Esophagus squamous epithelium (tissue), 5 donors: ENCODE results near the gene CSNK2B. TPM values are rescaled to one million over a fixed set of nuclear protein-coding genes. Genes with fewer than 3 reads are reported as not detected.

ENCODE experiments used
- DNase-seq: peaks from one replicate; lab custom pipeline; 2025; lab: John Stamatoyannopoulos, UW
- H3K27ac ChIP-seq, 4 donors: fragments of 200-600 bp; sonication (generic); one replicate each; pipeline ENCODE4 v1.5.1; 2016 to 2019; ENCODE audit warnings: mild to moderate bottlenecking in 1 of 4
- H3K27me3 ChIP-seq, 4 donors: fragments of 200-600 bp; sonication (generic); 1 replicate in 3 of 4; 2 replicates in 1 of 4; pipeline versions ENCODE4 v1.5.1 to v1.6.0; 2017 to 2021; ENCODE audit warnings: antibody characterized with exemption in 1 of 4
- H3K36me3 ChIP-seq, 3 donors: fragments of 200-600 bp; sonication (generic); one replicate each; pipeline ENCODE4 v1.5.1; 2016 to 2019
- H3K4me1 ChIP-seq, 3 donors: fragments of 200-600 bp; sonication (generic); one replicate each; pipeline ENCODE4 v1.5.1; 2017 to 2019
- H3K4me3 ChIP-seq, 4 donors: fragments of 200-600 bp; sonication (generic); 1 replicate in 3 of 4; 2 replicates in 1 of 4; pipeline ENCODE4 v1.5.1; 2016 to 2019; ENCODE audit warnings: mild to moderate bottlenecking in 2 of 4, moderate library complexity in 1 of 4
- H3K9me3 ChIP-seq, 3 donors: fragments of 200-600 bp; sonication (generic); one replicate each; pipeline ENCODE4 v1.5.1; 2016 to 2019
- POLR2A ChIP-seq, 4 donors: fragments of 450-650 bp; IDR thresholded peaks; one replicate each; pipeline ENCODE4 v1.6.1; 2017; ENCODE audit warnings: antibody characterized with exemption in 4 of 4, mild to moderate bottlenecking in 4 of 4, moderate library complexity in 3 of 4
- WGBS, 2 donors: methylation state at CpG; one replicate each; pipeline ENCODE4 v1.1.5; 2018; 5-methylcytosine and 5-hydroxymethylcytosine counted together
- intact Hi-C: fragments of 100-400 bp; cut with DNase I; formaldehyde crosslinking; loops from one replicate; pipeline ENCODE4 v1.15.0; 2022
- total RNA-seq, 4 donors: library from RNA; depleted of rRNA; stranded (reverse); fragments of >200 nt; gene quantifications; one replicate each; pipeline ENCODE4 v1.1.0, GENCODE V29; 2016
- TF ChIP-seq, protein P1 (sequence below), 6 experiments: fragments of 450-650 bp in 4 of 6; fragments of 200-600 bp in 2 of 6; sonication (generic) in 2 of 6; IDR thresholded peaks; one replicate each; pipeline ENCODE4 v1.5.1; 2016 to 2019; ENCODE audit warnings: antibody characterized with exemption in 6 of 6, mild to moderate bottlenecking in 4 of 6, moderate library complexity in 4 of 6
- donor health status: DM: yes; HTN: yes; CAD: no.

The CSNK2B gene
- total RNA-seq, 4 donors from 2014 or later = 155 to 204 (median 186) TPM

- DNase-seq = peak; percentile 61
- H3K27me3 ChIP-seq = no peaks in the 10 kb centered on the region
- H3K4me1 ChIP-seq = peaks cover 12 to 43% (median 32%) of the 10 kb centered on the region in 3 donors
- TF ChIP-seq POLR2A (IDR thresholded peaks at IDR 0.05) = peak in 3 of 4 donors; percentile 7 to 80 (median 68)
- TF ChIP-seq, protein P1, sequence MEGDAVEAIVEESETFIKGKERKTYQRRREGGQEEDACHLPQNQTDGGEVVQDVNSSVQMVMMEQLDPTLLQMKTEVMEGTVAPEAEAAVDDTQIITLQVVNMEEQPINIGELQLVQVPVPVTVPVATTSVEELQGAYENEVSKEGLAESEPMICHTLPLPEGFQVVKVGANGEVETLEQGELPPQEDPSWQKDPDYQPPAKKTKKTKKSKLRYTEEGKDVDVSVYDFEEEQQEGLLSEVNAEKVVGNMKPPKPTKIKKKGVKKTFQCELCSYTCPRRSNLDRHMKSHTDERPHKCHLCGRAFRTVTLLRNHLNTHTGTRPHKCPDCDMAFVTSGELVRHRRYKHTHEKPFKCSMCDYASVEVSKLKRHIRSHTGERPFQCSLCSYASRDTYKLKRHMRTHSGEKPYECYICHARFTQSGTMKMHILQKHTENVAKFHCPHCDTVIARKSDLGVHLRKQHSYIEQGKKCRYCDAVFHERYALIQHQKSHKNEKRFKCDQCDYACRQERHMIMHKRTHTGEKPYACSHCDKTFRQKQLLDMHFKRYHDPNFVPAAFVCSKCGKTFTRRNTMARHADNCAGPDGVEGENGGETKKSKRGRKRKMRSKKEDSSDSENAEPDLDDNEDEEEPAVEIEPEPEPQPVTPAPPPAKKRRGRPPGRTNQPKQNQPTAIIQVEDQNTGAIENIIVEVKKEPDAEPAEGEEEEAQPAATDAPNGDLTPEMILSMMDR (IDR thresholded peaks at IDR 0.05) = no peak
- no peaks in the 10 kb centered on the region for H3K9me3 ChIP-seq
- H3K36me3 ChIP-seq = peaks cover 14 to 67% (median 22%) of the 10 kb centered on the region in 3 donors
- 9% methylated on average over 36 of the region's 37 CpGs for WGBS, 2 donors
- H3K4me3 ChIP-seq = peak overlapping the region; percentile 59 to 95 (median 78)
- intact Hi-C loops = no loop called here
- peak overlapping the region; percentile 94 to 100 (median 99) for H3K27ac ChIP-seq
Measured at GRCh38 chr6:31652925-31653724, 12.8 kb upstream of the CSNK2B start.

- Histone ChIP-seq H3K4me3 (no peak overlapping the region), H3K27me3 (no peaks in the 10 kb centered on the region), H3K36me3 (peaks cover 4 to 61% (median 8%) of the 10 kb centered on the region in 3 donors), H3K9me3 (no peaks in the 10 kb centered on the region), H3K4me1 (peaks cover 26 to 59% (median 48%) of the 10 kb centered on the region in 3 donors), H3K27ac (no peak overlapping the region)
- TF ChIP-seq, protein P1 (IDR thresholded peaks at IDR 0.05) = no peak
- no peak for TF ChIP-seq POLR2A (IDR thresholded peaks at IDR 0.05)
- DNase-seq = no peak
- intact Hi-C loops = no loop called here
- WGBS, 2 donors = 74 to 87% methylated on average over 6 to 8 of the region's 8 CpGs
Measured at GRCh38 chr6:31654574-31655348, 11.1 kb upstream of the CSNK2B start.

- intact Hi-C loops = no loop called here
- no peak for TF ChIP-seq POLR2A (IDR thresholded peaks at IDR 0.05)
- TF ChIP-seq, protein P1 (IDR thresholded peaks at IDR 0.05) = no peak
- H3K4me1 ChIP-seq = peaks cover 26 to 56% (median 41%) of the 10 kb centered on the region in 3 donors
- no peaks in the 10 kb centered on the region for H3K9me3 ChIP-seq
- peaks cover 4 to 53% (median 8%) of the 10 kb centered on the region in 3 donors for H3K36me3 ChIP-seq
- DNase-seq = no peak
- H3K27me3 ChIP-seq = no peaks in the 10 kb centered on the region
- H3K27ac ChIP-seq = no peak within 1 kb of the TSS
- WGBS, 2 donors = 85 to 90% methylated on average over 8 of the region's 8 CpGs
- H3K4me3 ChIP-seq = no peak within 1 kb of the TSS
Measured at GRCh38 chr6:31655349-31656237, 10.3 kb upstream of the CSNK2B start, which contains the start of gene APOM. Gene APOM (plus strand): TSS chr6:31655894. CDS start chr6:31655967, 73 bp downstream.

DNA sequence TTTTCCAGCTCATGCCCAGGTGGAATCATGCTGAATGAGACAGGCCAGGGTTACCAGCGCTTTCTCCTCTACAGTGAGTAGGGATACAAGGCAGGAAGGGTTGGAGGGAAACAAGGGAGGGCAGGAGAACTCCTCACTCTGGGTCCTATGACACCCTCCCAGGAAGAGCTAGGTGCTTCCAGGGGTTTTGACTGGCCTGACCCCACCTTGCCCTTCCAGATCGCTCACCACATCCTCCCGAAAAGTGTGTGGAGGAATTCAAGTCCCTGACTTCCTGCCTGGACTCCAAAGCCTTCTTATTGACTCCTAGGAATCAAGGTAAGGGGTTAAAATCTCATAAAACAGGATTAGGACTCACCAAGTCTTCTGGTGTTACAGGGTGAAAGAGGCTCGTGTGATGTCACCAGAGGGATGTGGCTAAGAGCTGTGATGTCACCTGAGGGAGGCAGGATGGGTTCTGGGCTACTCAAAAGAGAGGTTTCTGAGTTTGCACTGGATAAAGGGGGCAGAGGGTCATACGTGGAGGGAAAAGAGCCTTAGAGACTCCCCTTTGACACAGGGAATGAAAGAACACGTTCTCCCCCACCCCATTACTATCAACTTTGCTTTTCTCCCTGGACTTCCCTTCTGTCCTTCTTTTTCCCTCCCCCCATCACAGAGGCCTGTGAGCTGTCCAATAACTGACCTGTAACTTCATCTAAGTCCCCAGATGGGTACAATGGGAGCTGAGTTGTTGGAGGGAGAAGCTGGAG is 8.3 kb upstream of the CSNK2B start:
- Histone ChIP-seq H3K27me3 (no peaks in the 10 kb centered on the region), H3K4me1 (peaks cover 19 to 63% (median 30%) of the 10 kb centered on the region in 3 donors), H3K27ac (peak overlapping the region in 2 of 4 donors; percentile 25 to 28), H3K9me3 (no peaks in the 10 kb centered on the region), H3K36me3 (peaks cover 4 to 55% (median 13%) of the 10 kb centered on the region in 3 donors), H3K4me3 (no peak overlapping the region)
- TF ChIP-seq, protein P1 (IDR thresholded peaks at IDR 0.05) = no peak
- no peak for TF ChIP-seq POLR2A (IDR thresholded peaks at IDR 0.05)
- WGBS, 2 donors = 56 to 77% methylated on average over 4 to 5 of the region's 6 CpGs
- intact Hi-C loops = no loop called here
- no peak for DNase-seq
